ENCODE results near the gene TIPIN.
"Not testable (repeated sequence)": the region's sequence is repeated elsewhere in the genome, so short reads cannot be mapped to it uniquely, and the experiment has no call there.

The TIPIN gene

DNA sequence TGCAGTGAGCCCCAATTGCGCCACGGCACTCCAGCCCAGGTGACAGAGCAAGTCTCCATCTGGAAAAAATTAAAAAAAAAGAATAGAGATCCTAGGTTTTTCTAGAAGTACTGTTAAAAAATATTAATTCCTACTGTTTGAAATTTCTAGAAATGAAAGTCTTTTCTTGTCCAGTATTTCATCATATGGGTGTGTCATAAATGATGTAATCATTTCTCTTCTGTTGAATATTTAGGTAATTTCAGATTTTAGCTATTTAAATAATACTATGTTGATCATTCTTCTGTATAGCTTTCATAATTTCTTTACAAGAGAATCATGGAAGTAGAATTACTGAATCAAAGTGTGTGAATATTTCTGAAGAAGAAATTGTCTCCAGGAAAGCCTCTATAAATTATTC lies 24.9 kb upstream of the TIPIN start:
- DNase-seq = not testable (repeated sequence)

DNA sequence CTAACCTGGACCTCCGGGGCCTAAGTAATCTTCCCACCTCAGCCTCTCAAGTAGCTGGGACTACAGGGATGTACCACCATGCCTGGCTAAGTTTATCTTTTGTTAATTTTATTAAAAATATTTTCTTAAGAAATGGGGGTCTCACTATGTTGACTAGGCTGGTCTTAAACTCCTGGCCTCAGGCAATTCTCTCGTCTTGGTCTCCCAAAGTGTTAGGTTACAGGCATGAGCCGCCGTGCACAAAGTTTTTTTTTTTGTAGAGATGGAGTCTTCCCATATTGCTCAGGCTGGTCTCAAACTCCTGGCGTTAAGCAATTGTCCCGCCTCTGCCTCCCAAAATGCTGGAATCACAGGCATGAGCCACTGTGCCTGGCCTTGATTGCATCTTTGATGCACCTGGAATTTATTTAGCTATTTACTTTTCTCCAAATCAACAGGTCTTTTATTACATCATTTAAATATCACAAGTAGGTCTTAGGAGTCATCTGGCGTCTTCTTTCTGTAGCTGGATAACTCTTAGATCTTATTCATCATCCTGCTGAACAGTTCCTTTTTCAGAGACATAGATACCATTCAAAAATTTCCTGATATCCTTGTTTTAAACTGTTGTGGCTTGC lies 22.4 kb upstream of the TIPIN start:
- DNase-seq = no peak

DNA sequence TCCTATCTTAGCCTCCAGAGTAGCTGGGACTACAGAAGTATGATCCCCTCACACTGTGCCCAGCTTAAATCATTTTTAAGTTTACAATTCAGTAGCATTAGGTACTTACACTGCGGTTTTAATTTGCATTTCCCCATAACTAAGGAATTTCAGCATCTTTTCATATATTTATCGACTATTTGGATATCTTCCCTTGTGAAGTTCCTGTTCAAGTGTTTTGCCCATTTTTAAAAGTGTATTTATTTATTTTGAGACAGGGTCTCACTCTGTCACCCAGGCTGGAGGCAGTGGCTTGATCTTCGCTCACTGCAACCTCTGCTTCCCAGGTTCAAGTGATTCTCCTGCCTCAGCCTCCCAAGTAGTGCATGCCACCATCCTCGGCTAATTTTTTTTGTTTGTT lies 17.7 kb upstream of the TIPIN start:
- no peak for DNase-seq

- peak; percentile 40 for DNase-seq
These were observed 13.5 kb upstream of the TIPIN start for GRCh38 chr15:66369773-66370651.

- DNase-seq = no peak
These were observed 8.6 kb upstream of the TIPIN start for GRCh38 chr15:66364944-66365528.

GRCh38 chr15:66362776-66363175 lies 6.3 kb upstream of the TIPIN start:
- DNase-seq = no peak

DNA sequence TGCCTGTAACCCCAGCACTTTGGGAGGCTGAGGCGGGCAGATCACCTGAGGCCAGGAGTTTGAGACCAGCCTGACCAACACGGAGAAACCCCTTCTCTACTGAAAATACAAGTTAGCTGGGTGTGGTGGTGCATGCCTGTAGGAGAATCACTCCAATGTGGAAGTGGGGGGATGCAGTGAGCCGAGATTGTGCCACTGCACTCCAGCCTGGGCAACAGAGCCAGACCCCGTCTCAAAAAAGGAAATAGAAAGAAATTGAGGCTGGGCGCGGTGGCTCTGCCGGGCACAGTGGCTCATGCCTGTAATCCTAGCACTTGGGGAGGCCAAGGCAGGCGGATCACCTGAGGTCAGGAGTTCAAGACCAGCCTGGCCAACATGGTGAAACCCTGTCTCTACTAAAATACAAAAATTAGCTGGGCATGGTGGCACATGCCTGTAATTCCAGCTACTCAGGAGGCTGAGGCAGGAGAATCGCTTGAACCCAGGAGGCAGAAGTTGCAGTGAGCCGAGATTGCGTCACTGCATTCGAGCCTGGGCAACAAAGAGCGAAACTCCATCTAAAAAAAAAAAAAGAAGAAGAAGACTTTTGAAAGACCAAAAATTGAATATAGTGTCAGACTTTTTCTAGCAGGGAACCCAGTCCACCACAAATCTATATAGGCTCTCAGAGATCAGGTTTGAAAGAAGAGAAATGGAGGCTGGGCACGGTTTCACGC lies 5.4 kb upstream of the TIPIN start:
- DNase-seq = not testable (repeated sequence)

- no peak for DNase-seq
These were observed 3.3 kb upstream of the TIPIN start for GRCh38 chr15:66359740-66360139.

DNA sequence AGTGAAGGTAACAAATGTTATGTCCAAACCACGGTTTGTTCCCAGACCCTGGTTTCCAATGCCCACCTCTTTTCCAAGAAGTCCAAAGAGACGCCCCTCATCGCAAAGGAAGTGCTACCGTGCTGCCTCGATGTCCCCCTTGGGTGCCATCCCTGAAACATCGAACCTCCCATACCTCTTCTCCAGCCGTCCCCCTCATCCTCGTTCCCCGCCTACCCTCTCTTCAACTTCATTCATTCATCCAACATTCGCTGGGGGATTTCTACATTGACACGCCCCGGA lies 467 bp downstream of the TIPIN start:
- no peak for DNase-seq

GRCh38 chr15:66348530-66348929 lies 8.0 kb downstream of the TIPIN start:
- DNase-seq = not testable (repeated sequence)

GRCh38 chr15:66328771-66329170 lies 27.7 kb downstream of the TIPIN start:
- no peak for DNase-seq

DNA sequence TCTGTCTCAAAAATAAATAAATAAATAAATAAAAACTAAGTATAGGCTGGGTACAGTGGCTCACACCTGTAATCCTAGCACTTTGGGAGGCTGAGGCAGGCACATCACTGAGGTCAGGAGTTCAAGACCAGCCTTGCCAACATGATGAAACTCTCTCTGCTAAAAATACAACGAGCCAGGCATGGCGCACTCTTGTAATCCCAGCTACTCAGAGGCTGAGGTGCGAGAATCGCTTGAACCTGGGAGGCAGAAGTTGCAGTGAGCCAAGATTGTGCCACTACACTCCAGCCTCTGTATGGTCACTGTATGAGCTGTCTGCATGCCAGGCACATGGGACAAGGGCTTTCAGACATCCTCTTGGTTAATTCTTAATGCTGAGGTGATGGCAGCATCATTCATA lies 28.7 kb downstream of the TIPIN start:
- no peak for DNase-seq

DNA sequence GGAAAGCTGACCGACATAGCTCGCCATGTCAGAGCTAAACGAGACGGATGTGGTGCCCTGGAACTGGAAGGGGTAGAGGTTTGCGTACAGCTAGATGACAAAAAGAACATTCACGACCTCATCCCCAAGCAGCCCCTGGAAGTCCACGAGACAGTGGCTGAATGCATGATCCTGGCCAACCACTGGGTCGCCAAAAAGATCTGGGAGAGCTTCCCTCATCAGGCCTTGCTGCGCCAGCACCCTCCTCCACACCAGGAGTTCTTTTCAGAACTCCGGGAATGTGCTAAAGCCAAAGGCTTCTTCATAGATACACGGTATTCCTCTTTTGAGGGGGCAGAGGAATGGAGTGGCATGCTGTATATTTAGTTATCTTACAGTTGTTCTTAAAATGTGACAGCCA lies 30.4 kb downstream of the TIPIN start:
- DNase-seq = no peak

GRCh38 chr15:66323312-66323928 lies 33.1 kb downstream of the TIPIN start:
- no peak for DNase-seq

DNA sequence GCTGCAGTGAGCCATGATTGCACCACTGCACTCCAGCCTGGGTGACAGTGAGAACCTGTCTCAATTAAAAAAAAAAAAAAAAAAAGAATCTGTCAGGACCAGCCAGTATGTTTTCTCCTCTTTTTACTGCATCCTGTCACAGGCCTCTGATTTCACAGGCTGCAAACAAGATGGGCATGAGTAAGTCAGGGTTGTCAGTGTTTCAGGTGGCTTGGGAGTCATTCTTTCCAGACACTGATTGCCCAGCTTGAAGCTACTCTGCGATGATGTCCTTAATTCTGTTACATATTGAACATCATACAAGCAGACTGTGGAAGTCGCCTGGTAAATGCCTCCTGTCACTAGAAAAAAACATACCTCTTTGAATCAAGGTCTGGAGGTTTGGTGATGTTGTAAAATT lies 44.3 kb downstream of the TIPIN start:
- DNase-seq = no peak

DNA sequence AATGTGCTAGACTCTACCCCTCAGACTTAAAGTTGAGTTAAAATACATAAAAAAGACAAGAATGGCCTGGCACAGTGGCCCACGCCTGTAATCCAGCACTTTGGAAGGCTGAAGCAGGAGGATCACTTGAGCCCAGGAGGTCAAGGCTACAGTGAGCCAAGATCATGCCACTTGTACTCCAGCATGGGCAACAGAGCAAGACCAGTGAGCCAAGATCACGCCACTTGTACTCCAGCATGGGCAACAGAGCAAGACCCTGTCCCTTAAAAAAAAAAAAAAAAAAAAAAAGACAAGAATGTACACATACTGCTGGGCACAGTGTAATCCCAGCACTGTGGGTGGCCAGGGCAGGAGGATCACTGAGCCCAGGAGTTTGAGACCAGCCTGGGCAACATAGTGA lies 45.7 kb downstream of the TIPIN start:
- no peak for DNase-seq

DNA sequence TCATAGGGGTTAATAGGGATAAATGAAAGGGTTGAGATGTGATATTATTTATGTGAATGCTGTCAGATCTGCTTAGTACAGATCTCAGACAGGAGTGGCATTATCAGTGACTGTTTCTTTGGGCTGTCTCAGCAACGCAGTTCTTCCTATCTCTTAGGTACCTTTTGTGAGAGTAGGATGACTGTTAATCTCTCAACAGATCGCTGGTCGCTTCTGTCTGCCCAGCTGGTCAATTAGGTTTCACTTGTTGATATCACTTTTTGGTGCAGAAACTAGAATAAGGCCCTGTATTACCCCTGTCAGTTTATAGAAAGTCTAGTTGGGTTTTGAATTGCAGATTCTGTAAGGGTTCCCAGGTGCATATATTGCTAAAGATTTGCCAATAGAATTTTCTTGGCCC lies 46.7 kb downstream of the TIPIN start:
- no peak for DNase-seq

- DNase-seq = no peak
These were observed 48.0 kb downstream of the TIPIN start for GRCh38 chr15:66308531-66308930.

GRCh38 chr15:66306381-66306780 lies 50.1 kb downstream of the TIPIN start:
- DNase-seq = no peak

GRCh38 chr15:66304425-66304824 lies 52.1 kb downstream of the TIPIN start:
- not testable (repeated sequence) for DNase-seq

DNA sequence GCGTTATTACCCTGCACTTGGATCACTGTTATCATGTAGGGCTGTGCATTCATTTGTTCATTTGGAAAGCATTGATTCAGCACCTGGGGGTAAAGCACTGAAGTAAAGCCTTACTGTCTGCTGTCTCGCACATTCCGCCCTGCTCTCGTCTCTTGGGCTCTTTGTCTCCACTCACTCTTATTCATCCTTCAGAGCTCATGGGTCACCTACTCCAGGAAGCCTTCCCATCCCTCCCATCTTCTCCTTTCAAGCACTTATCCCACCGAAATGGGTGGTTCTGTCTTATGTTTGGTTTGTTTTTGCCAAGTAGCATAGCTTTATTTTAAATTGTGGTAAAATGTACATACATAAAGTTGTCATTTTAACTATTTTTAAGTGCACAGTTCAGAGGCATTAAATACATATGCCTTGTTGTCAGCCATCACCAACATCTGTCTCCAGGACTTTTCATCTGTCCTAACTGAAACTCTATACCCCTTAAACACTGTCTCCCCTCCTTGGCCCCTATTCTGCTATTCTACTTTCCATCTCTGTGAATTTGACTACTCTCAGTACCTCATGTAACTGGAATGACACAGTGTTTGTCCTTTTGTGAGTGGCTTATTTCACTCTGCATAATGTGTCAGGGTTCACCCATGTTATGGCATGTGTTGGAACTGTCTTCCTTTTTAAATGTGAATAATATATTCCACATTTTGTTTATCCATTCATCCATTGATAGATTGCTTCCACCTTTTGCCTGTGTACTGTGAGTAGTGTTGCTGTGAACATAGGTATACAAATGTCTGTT lies 53.8 kb downstream of the TIPIN start:
- DNase-seq = no peak

DNA sequence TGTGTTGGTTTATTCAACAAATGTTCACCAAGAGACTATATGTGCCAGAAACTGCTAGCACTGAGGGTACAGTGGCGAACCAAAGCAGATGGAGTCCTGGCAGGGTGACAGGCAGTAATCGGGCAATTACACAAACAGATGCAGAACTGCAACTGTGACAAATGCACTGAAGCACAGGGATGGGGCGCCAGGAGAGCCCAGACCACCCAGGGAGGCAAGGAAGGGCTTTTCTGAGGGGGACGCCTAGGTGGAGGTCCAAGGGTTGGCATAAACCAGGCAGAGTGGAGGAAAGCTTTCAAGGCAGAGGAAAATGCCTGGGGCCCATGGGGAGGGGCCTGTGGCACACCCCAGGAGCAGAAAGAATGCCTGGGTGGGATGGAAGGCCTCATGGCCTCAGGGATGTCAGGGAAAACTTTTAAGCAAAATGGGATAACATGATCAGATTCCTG lies 57.7 kb downstream of the TIPIN start:
- DNase-seq = peak; percentile 78

Data from right hindlimb (tissue), 1 donor.